ENCODE measurements around the gene HTR2A.
"Not testable (repeated sequence)": the region's sequence is repeated elsewhere in the genome, so short reads cannot be mapped to it uniquely, and the experiment has no call there.

Gene HTR2A

GRCh38 chr13:46817838-46818476 lies 78.9 kb downstream of the HTR2A start:
- TF ChIP-seq CTCF (IDR thresholded peaks at IDR 0.05): no peak
- no peak for DNase-seq (ENCODE audit: low spot score)
- no peak overlapping the region for H3K4me3 ChIP-seq
- H3K27ac ChIP-seq: no peak overlapping the region

GRCh38 chr13:46817095-46817494 lies 79.8 kb downstream of the HTR2A start:
- DNase-seq (ENCODE audit: low spot score): no peak
- Histone ChIP-seq H3K4me3 (no peak overlapping the region), H3K27ac (no peak overlapping the region)
- no peak for TF ChIP-seq CTCF (IDR thresholded peaks at IDR 0.05)

DNA sequence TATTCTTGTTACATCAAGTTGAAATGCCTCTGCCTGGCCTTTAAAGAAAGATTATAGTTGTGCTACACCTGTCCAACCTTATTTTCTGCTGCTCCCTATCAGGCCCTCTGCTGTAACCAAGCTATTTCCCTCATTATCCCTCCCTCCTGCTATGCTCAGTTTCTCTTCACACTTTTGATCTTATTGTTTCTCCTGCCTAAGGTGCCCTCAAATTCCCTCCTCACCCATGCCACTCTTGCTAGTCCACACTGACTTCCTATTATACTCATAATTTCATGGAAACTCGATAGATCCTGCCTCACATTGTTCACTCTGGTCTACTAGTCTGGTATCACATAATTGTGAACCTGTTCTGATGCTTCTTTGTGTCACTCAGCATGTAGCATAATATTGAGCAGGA lies 80.5 kb downstream of the HTR2A start:
- no peak for TF ChIP-seq CTCF (IDR thresholded peaks at IDR 0.05)
- no peak for DNase-seq (ENCODE audit: low spot score)
- Histone ChIP-seq H3K27ac (no peak overlapping the region), H3K4me3 (no peak overlapping the region)

DNA sequence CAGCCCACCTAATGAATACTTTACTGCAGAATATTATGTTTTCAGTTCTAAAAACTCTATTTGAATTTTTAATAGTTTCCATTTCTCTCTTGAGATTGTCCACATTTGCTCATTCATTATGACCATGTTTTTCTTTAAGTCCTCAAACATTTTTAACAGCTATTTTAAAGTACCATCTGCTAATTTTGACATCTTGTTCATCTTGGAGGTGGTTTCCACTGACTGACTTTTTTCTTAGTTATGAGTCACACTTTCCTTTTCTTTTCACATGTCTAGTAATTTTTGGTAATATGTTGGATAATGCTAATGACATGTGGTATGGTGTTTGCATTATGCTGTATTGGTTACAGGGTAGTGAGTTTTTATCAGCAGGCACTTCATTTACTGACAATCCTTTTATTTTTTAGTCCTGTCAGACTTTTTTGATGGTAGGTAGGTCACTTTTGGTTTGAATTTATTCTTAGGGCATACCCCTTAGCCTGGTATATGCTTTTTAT lies 84.5 kb downstream of the HTR2A start:
- no peak for TF ChIP-seq CTCF (IDR thresholded peaks at IDR 0.05)
- no peak for DNase-seq (ENCODE audit: low spot score)

GRCh38 chr13:46810440-46810839 lies 86.4 kb downstream of the HTR2A start:
- no peak overlapping the region for H3K4me3 ChIP-seq
- no peak for TF ChIP-seq CTCF (IDR thresholded peaks at IDR 0.05)
- no peak for DNase-seq (ENCODE audit: low spot score)
- no peak overlapping the region for H3K27ac ChIP-seq

More for the DNA sequence above, 84.5 kb downstream of the HTR2A start:
- H3K27ac ChIP-seq: no peak overlapping the region
- H3K4me3 ChIP-seq: no peak overlapping the region

GRCh38 chr13:46804921-46805320 lies 91.9 kb downstream of the HTR2A start:
- not testable (repeated sequence) for H3K4me3 ChIP-seq; H3K27ac ChIP-seq; DNase-seq (ENCODE audit: low spot score)

- Histone ChIP-seq H3K4me3 (no peak overlapping the region), H3K27ac (no peak overlapping the region)
- TF ChIP-seq CTCF (IDR thresholded peaks at IDR 0.05): no peak
- no peak for DNase-seq (ENCODE audit: low spot score)
Measured at GRCh38 chr13:46804391-46804815, 92.5 kb downstream of the HTR2A start.
